ENCODE data around the gene MED8. TPM values are rescaled to one million over a fixed set of nuclear protein-coding genes. Genes with fewer than 3 reads are reported as not detected.

Gene MED8
- total and polyA plus RNA-seq, 9 of the 15 experiments (the other 6 are each of a cell fraction or from before 2014, with no cell fraction given): 23.0 to 120 (median 56.4) TPM

DNA sequence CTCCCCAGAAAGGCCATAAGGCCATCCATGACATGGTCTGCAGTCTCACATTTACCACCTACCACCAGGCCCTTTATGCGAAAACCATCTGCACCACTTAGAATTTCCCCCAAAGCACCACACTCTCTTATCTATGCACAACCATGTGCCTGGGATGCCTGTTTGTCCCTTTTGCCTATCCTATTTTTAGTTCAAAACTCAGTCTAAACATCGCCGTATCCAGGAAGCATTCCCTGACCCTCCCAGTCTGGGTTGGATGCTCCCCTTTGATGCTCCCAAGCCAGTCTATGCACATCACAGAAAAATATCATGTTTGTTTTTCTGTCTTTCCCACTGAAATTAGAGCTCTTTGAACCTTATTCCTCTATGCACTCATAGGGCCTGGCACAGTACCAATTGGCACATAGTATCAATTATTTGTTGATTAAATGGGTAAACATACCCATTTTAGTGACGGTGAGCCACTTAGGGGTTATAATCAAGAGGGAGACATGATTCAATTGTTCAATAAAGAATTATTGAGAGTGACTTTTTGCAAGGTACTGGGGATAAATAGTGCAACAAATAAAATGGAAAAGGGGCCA is 45.2 kb downstream of the MED8 start (continued):
- TF ChIP-seq, protein P1, sequence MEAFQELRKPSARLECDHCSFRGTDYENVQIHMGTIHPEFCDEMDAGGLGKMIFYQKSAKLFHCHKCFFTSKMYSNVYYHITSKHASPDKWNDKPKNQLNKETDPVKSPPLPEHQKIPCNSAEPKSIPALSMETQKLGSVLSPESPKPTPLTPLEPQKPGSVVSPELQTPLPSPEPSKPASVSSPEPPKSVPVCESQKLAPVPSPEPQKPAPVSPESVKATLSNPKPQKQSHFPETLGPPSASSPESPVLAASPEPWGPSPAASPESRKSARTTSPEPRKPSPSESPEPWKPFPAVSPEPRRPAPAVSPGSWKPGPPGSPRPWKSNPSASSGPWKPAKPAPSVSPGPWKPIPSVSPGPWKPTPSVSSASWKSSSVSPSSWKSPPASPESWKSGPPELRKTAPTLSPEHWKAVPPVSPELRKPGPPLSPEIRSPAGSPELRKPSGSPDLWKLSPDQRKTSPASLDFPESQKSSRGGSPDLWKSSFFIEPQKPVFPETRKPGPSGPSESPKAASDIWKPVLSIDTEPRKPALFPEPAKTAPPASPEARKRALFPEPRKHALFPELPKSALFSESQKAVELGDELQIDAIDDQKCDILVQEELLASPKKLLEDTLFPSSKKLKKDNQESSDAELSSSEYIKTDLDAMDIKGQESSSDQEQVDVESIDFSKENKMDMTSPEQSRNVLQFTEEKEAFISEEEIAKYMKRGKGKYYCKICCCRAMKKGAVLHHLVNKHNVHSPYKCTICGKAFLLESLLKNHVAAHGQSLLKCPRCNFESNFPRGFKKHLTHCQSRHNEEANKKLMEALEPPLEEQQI (IDR thresholded peaks at IDR 0.05): no peak

DNA sequence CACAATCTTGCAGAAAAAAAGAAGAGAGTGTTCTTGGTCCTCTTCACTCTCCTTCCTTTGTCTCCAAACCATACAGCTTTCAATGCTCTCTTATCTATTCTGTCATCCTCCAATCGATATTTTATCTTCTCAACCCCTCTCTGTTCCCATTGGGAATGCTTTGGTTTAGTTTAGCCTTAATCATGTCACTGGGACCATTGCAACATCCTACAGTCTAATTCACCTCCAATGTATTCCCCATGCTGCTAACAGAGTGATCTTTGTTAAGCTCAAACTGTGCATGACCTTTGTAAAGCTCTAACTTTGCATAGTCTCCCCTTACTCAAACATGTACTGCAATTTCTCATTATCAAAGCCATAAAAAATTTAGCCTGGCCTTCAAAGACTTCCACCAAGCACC is 49.0 kb downstream of the MED8 start:
- Histone ChIP-seq H3K9me1 (ENCODE audit: control insufficient read depth, insufficient read depth, low read length) (no peaks in the 10 kb centered on the region), H3K27me3 (ENCODE audit: control insufficient read depth in 2 of 2, insufficient read depth in 2 of 2, low read length in 2 of 2) (peaks cover 8 to 21% of the 10 kb centered on the region in 2 experiments; a peak in 4 of 5 replicates), H3K4me1 (replicated peaks in 1 of 2; ENCODE audit: control insufficient read depth in 2 of 2, insufficient read depth in 2 of 2, low read length in 2 of 2) (peaks cover 0 to 19% of the 10 kb centered on the region in 2 experiments; a peak in 3 of 5 replicates), H3K27ac (ENCODE audit: extremely low read depth, low read depth, low read length) (no peak overlapping the region), H4K20me1 (replicated peaks; ENCODE audit: control insufficient read depth, insufficient read depth, low read length) (no peaks in the 10 kb centered on the region; the same call in 1 of the 2 replicates), H3K9ac (ENCODE audit: insufficient read depth in 1 of 2, low read depth in 2 of 2, low read length in 2 of 2) (no peak overlapping the region), H3K36me3 (ENCODE audit: control insufficient read depth, insufficient read depth, low read length) (no peaks in the 10 kb centered on the region), H2AFZ (ENCODE audit: low read depth, low read length) (no peak overlapping the region), H3K4me3 (no peak overlapping the region), H3K79me2 (ENCODE audit: control insufficient read depth, insufficient read depth, low read length) (no peaks in the 10 kb centered on the region), H3K9me3 (replicated peaks; ENCODE audit: control insufficient read depth, insufficient read depth, low read depth, low read length) (no peaks in the 10 kb centered on the region), H3K4me2 (ENCODE audit: insufficient read depth, low read length) (no peak overlapping the region)
- TF ChIP-seq EWSR1 (IDR thresholded peaks at IDR 0.05; ENCODE audit: borderline replicate concordance, low read depth, partially characterized antibody) (no peak), TSC22D4 (tag; IDR thresholded peaks at IDR 0.05) (no peak), PHF21A (IDR thresholded peaks at IDR 0.05; ENCODE audit: borderline replicate concordance, low read depth) (no peak), NONO (IDR thresholded peaks at IDR 0.05; ENCODE audit: low read depth in 2 of 2, low read length in 1 of 2) (no peak), ZBTB7A (IDR thresholded peaks at IDR 0.05; ENCODE audit: borderline replicate concordance, control insufficient read depth, low read depth, low read length) (no peak), TEAD4 (IDR thresholded peaks at IDR 0.05; ENCODE audit: low read length) (no peak), TEAD4 (CRISPR knock-in tag; IDR thresholded peaks at IDR 0.05; ENCODE audit: borderline replicate concordance) (no peak), FIP1L1 (IDR thresholded peaks at IDR 0.05; ENCODE audit: low read depth, low read length, poor library complexity, severe bottlenecking) (no peak), ZNF77 (CRISPR knock-in tag; IDR thresholded peaks at IDR 0.05) (no peak), NR2F6 (CRISPR knock-in tag; IDR thresholded peaks at IDR 0.05) (no peak), RAD51 (IDR thresholded peaks at IDR 0.05; ENCODE audit: borderline replicate concordance, low read depth) (no peak), PYGO2 (tag; IDR thresholded peaks at IDR 0.05) (no peak), RBM15 (IDR thresholded peaks at IDR 0.05; ENCODE audit: insufficient read depth, low read length) (no peak), MTA1 (IDR thresholded peaks at IDR 0.05; ENCODE audit: borderline replicate concordance) (no peak), ZKSCAN3 (CRISPR knock-in tag; IDR thresholded peaks at IDR 0.05) (no peak)
- TF ChIP-seq, protein P2, sequence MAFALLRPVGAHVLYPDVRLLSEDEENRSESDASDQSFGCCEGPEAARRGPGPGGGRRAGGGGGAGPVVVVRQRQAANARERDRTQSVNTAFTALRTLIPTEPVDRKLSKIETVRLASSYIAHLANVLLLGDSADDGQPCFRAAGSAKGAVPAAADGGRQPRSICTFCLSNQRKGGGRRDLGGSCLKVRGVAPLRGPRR (CRISPR knock-in tag; IDR thresholded peaks at IDR 0.05): no peak
- in situ Hi-C loops (cut with MboI): no loop called here
- ChIA-PET CTCF (ENCODE audit: low intra/inter-chr PET ratio) (no interaction called here), POLR2A (interaction anchor here (0.7 to 2.2 kb wide), 4 partner anchors 10 to 43 kb away, joined by 3 to 10 read pairs (median 6); partner anchors contain the start of gene CDC20)
- WGBS (ENCODE audit: insufficient coverage, low coverage, missing lambda C conversion rate): 0% methylated on average over 1 of the region's 1 CpG
- ATAC-seq: no peak
- no peak for FAIRE-seq
- intact Hi-C loops (cut with micrococcal nuclease): no loop called here
- BruUV-seq (replicated peaks): no TSS peak
- DNase-seq (ENCODE audit: extremely low read depth in 1 of 4, low spot score in 3 of 4): no peak
